HG03354 (cell line): Measurements from ENCODE around the gene PIGQ.
A peak's percentile ranks its signal among the peaks of the same experiment; 100 is the strongest.

Experiments used
- ATAC-seq: cut with Tn5 transposase; IDR thresholded peaks from one replicate; pipeline ENCODE4 v1.9.1; 2021; ENCODE audit warnings: mild to moderate bottlenecking; ENCODE audit not compliant: unreplicated experiment, poor library complexity, severe bottlenecking

The PIGQ gene

GRCh38 chr16:565419-566330 is 4.1 kb upstream of the PIGQ start:
- ATAC-seq: no peak

- peak; percentile 63 for ATAC-seq
These were observed 3.0 kb upstream of the PIGQ start, which contains the start of gene NHLRC4 for GRCh38 chr16:566475-567372. NHLRC4 (plus strand) TSS chr16:567005; CDS start chr16:568048, 1,043 bp downstream.

GRCh38 chr16:567373-568256 is 2.2 kb upstream of the PIGQ start:
- no peak for ATAC-seq

GRCh38 chr16:568401-569258 is 1.1 kb upstream of the PIGQ start:
- ATAC-seq: no peak

- no peak for ATAC-seq
These were observed 3.3 kb downstream of the PIGQ start for GRCh38 chr16:572865-573650.

- ATAC-seq: no peak
These were observed 4.4 kb downstream of the PIGQ start for GRCh38 chr16:574021-574760.

GRCh38 chr16:575354-576196 is 5.8 kb downstream of the PIGQ start:
- ATAC-seq: no peak

GRCh38 chr16:576197-576822 is 6.5 kb downstream of the PIGQ start:
- no peak for ATAC-seq

- no peak for ATAC-seq
These were observed 7.0 kb downstream of the PIGQ start for GRCh38 chr16:576823-577201.

- no peak for ATAC-seq
These were observed 8.0 kb downstream of the PIGQ start for GRCh38 chr16:577796-578195.

GRCh38 chr16:578232-578869 is 8.6 kb downstream of the PIGQ start:
- no peak for ATAC-seq

- ATAC-seq: no peak
These were observed 9.2 kb downstream of the PIGQ start for GRCh38 chr16:578870-579405.

GRCh38 chr16:580141-580945 is 10.6 kb downstream of the PIGQ start:
- ATAC-seq: no peak

- no peak for ATAC-seq
These were observed 11.3 kb downstream of the PIGQ start for GRCh38 chr16:580946-581498.
